GM21526 (cell line): ENCODE measurements around the gene NHS.

Source experiments
- ATAC-seq: cut with Tn5 transposase; IDR thresholded peaks from one replicate; pipeline ENCODE4 v1.9.1; 2021; ENCODE audit warnings: moderate library complexity; ENCODE audit not compliant: unreplicated experiment, low FRiP score

NHS gene

DNA sequence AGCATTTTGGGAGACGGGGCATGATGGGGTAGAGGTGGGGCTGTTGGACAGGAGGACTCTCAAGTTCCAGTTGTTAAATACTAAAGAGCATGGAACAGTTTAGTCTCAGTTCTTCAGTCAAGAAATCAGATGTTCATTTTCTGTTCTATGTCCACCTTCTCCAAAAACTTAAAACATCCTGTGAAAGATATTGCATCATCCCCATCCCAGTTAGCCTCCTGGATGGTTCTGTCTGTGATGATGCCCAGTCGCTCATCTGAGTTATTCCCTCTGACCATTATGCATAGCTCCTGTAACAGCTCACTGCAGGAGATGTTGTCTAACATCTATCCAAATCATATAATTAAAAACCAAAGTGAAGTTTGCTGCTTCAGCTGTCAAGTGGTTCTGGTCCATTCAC, 330.2 kb downstream of the NHS start:
- ATAC-seq, result no peak

DNA sequence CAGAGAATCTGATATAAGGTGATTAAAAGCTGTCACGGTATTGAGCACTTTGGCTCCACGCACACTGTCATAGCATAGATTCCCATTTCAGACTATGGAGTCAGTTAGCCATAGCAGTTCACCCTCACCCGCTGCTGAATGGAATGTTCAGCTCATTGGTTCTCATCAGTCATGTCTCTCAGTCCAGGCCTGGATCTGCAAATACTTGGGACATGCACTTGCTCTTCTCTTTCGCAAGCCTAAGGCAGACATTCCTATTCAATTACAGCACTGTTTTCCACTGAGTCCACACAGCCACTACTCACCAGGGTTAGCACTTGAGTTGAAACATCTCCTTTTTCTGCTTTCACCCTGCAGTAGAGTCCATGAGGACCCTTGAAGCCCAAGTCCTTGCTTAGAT, 331.7 kb downstream of the NHS start:
- ATAC-seq, result no peak

DNA sequence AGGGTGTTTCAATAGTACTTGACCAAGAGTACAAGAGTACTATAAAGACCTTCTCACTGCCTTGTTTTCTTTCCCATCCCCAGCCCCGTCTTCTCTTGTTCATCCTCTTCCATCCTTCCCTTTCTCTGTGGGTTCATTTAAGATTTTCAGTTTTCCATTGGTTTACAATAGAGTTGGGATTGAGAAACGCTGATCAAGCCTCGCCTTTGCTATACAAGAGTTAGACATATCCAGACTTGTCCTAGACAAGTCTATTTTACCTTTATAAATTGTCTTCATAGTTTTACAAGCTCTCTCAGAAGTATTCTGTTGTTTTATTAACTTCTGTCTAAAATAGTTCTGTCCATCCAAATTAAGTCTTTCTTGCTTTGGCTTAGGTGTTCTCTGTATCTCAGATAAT, 332.7 kb downstream of the NHS start:
- ATAC-seq, result no peak

- ATAC-seq, result no peak
These were observed 335.9 kb downstream of the NHS start for GRCh38 chrX:17710871-17711301.

DNA sequence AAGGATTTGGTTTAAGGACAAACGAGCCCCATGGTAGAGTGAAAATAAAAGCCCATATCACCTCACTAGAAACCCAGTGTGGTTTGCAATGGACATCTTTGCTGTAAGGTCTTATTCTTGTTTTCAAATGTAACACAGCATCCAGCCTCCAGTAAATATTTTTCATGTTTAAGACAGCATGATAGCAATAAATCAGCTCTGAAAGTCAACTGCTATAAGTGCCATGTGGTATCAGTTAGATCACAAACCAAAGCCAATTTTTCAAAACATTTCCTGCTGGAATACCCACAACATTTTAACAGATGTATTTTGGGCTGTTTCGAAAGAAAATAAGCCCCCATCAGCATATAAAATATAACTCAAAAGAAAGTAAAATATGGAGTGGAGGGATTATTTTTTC, 338.3 kb downstream of the NHS start:
- no peak for ATAC-seq

DNA sequence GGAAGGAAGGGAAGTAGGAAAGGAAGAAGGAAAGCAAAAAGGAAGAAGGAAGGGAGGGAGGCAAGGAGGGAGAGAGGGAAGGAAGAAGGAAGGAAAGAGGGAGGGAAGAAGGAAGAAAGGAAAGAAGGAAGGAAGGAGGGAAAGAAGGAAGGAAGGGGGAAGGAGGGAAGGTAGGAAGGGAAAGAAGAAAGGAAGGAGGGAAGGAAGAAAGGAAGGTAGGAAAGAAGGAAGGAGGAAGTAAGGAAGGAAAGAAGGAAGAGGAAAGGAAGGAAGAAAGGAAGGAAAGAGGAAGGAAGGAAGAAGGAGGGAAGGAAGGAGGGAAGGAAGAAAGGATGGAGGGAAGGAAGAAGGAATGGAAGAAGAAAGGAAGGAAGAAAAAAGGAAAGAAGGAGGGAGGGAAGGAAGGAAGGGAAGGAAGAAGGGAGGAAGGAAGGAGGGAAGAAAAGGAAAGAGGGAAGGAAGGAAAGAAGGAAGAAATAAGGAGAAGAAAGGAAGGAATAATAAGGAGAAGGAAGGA, 343.7 kb downstream of the NHS start:
- ATAC-seq, result no peak

- ATAC-seq, result no peak
These were observed 344.7 kb downstream of the NHS start for GRCh38 chrX:17719711-17720110.

GRCh38 chrX:17721715-17722114, 346.7 kb downstream of the NHS start:
- ATAC-seq, result no peak

GRCh38 chrX:17725181-17725580, 350.2 kb downstream of the NHS start:
- ATAC-seq, result no peak

DNA sequence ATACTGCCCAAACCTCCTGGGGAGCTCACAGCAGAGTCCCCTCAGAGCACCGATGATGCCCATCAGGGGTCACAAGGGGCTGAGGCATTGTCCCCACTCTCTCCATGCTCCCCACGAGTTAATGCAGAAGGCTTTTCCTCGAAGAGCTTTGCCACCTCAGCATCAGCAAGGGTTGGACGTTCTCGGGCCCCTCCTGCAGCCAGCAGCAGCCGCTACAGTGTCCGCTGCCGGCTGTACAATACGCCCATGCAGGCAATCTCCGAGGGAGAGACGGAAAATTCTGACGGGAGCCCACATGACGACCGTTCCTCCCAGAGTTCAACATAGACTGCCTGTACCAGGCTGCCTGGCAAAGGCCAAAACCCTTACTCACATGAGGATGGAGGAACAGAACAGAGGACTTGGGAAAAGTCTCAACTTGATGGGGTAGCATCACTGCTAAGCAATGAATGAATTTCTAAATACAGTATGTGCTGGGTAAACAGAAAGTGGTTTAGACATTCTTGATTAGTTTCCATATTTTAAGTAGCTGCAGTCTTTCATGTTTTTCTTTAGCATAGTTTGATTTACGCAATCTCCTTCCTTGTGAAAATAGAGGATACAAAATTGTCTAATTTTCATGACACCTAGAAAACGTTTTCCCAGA, 357.3 kb downstream of the NHS start:
- ATAC-seq, result no peak

GRCh38 chrX:17735406-17735805, 360.4 kb downstream of the NHS start:
- ATAC-seq, result no peak

DNA sequence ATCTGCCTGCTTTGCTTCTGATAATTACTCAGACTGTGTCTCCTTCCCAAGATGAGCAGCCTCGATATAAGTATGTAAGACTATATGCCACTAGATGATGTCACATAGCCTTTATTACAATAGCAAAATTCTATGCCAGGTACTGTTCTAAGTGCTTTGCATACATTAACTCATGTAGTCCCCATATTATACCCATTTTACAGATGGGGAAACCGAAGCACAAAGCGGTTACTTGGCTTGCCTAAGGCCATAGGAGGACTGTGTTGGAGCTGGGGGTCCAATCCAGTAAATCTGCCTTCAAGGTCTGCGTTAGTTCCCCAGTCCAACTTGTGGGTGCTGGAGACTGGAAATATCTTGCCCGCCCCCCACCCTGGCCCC, 361.5 kb downstream of the NHS start:
- ATAC-seq, result no peak

DNA sequence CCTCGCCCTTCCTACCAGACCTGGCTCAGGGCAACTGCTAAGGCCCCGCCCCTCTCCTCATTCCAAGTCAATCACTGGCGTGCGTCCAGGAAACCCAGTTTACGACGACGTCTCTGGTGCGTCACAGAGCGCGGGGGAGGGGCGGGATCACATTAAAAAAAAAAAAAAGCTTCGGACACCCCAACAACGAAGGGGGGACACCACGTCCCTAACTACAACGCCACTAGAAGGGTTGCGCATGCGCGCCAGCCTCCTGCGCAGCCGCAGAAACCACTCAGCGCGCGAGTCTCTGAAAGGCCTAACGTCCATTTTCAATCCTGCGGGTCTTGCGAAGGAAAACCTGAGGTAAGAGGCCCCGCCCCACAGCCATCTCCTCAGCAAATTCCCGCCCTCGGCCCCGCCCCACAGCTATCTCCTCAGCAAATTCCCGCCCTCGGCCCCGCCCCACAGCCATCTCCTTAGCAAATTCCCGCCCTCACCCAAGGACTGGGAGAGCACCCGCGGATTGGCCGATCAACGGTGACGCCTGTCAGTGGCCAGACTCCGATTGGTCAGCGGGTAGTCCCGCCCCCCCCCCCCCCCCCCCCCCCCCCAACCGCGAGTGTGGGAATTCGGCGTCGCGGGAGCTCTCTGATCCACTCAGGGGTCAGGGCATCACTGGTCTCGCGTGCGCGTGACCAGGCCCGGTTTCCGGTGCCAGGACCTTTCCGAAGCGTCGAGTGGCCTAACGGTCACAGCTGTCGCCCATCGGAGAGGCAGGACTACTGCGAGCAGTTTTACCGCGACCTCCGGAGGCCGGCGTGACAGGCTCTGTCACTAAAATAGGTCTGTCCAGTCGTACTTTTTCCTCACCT, 362.1 kb downstream of the NHS start, which contains the start of gene SCML1:
Gene SCML1 (plus strand): TSS at position 638 of the 854 bp plus-strand sequence. CDS start 6,694 bp downstream, outside the sequence.
- ATAC-seq, result peak; percentile 76

DNA sequence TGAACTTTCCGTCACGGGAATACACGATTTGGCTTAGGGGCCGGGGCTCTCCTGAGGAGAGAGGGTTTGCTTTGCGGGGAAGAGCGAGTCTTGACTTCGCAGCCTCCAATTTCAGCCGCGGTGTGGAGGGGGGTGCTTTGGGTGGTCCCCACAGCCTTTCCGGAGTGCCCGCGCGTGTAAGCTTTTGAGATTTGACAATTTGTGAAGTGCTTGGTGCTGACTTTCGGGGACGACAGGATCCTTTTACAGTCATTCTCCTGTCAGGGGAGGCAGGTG, 362.6 kb downstream of the NHS start:
- no peak for ATAC-seq

- no peak for ATAC-seq
These were observed 363.1 kb downstream of the NHS start for GRCh38 chrX:17737986-17738713.

GRCh38 chrX:17738737-17739535, 363.9 kb downstream of the NHS start:
- ATAC-seq, result no peak

GRCh38 chrX:17740137-17741122, 365.4 kb downstream of the NHS start:
- ATAC-seq, result no peak

- ATAC-seq, result no peak
These were observed 366.1 kb downstream of the NHS start for GRCh38 chrX:17741123-17741511.

DNA sequence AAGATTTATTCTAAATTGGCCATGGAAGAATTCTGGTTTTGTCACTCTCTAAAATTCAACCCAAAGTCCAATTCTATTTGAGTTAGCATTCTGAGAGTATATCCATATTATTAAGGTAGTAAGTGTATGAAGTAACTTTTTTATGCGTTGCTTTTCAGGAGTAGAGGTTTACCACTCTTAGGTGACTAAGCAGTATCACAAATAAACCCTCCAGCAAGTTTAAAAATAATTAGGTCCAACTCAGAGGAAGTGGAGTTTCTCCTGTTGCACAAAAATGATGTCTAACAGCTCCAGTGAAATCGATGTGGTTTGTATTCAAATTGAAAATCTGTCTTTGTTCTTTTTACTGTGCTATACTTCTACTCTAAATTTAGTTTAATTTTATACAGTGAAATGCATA, 368.9 kb downstream of the NHS start:
- ATAC-seq, result no peak
